GM12878 (cell line): Measurements from ENCODE around the gene CLIC5. TPM values are rescaled to one million over a fixed set of nuclear protein-coding genes. Genes with fewer than 3 reads are reported as not detected.

ENCODE experiments used
- ATAC-seq: fragments of 200-7000 bp; cut with Tn5 transposase; 3 replicates; pipeline ENCODE4 v1.9.1; 2020; ENCODE audit warnings: mild to moderate bottlenecking, moderate library complexity
- BruUV-seq: library from RNA; stranded (reverse); fragments of 400-500 nt; replicated peaks from 2 replicates; lab custom pipeline; 2021; lab: Mats Ljungman, UMichigan
- CTCF ChIA-PET: fragments of 300-600 bp; sonication (Branson Sonifier 250); formaldehyde crosslinking; extraction: SDS; loops from one replicate; lab custom pipeline; 2021; ENCODE audit warnings: inconsistent platforms; lab: Yijun Ruan, JAX
- POLR2A ChIA-PET: fragments of 350-600 bp; formaldehyde crosslinking; extraction: SDS; loops from one replicate; lab custom pipeline; 2021; ENCODE audit warnings: inconsistent platforms; lab: Charles Lee
- RAD21 ChIA-PET: fragments of 300-600 bp; sonication (Branson Sonifier 250); formaldehyde crosslinking; loops from one replicate; lab custom pipeline; 2023; ENCODE audit warnings: antibody characterized with exemption; ENCODE audit not compliant: unreplicated experiment; lab: Charles Lee
- SMC1A ChIA-PET: fragments of 300-600 bp; sonication (Branson Sonifier 250); formaldehyde crosslinking; loops from one replicate; lab custom pipeline; 2023; ENCODE audit not compliant: unreplicated experiment, uncharacterized antibody; lab: Charles Lee
- DNase-seq: peaks from one replicate; pipeline ENCODE4 v3.0.0-alpha.2; 2011; ENCODE audit warnings: low read depth, low spot score
- FAIRE-seq: peaks from 3 replicates; lab custom pipeline; 2011; peaks lifted over from hg19 to GRCh38; lab: Jason Lieb, UNC
- H2AFZ ChIP-seq: 2 replicates; pipeline ENCODE4 v1.6.0; 2011; ENCODE audit warnings: low read depth, low read length, control low read depth; ENCODE audit not compliant: control insufficient read depth
- H3K27ac ChIP-seq: 2 replicates; pipeline ENCODE4 v1.5.1; 2011; ENCODE audit warnings: control low read depth; ENCODE audit not compliant: control insufficient read depth, insufficient read depth
- H3K27me3 ChIP-seq, 2 experiments: replicated peaks in 1 of 2; 2 replicates each; pipeline versions ENCODE4 v1.6.0 to v1.6.1; 2011; ENCODE audit warnings: low read length in 1 of 2; ENCODE audit not compliant: control insufficient read depth in 2 of 2, insufficient read depth in 2 of 2
- H3K36me3 ChIP-seq, 2 experiments: 2 replicates each; pipeline ENCODE4 v1.5.1; 2011; ENCODE audit warnings: low read length in 1 of 2; ENCODE audit not compliant: control insufficient read depth in 2 of 2, insufficient read depth in 2 of 2
- H3K4me1 ChIP-seq: 2 replicates; pipeline ENCODE4 v1.6.1; 2011; ENCODE audit warnings: mild to moderate bottlenecking, low read length, moderate library complexity, mixed read lengths; ENCODE audit not compliant: control insufficient read depth, insufficient read depth
- H3K4me2 ChIP-seq: 2 replicates; pipeline ENCODE4 v1.6.0; 2011; ENCODE audit warnings: control low read depth; ENCODE audit not compliant: control insufficient read depth, insufficient read depth
- H3K4me3 ChIP-seq: fragments of 200-600 bp; sonication (generic); 2 replicates; pipeline ENCODE4 v1.5.1; 2016
- H3K79me2 ChIP-seq: 2 replicates; pipeline ENCODE4 v1.6.0; 2011; ENCODE audit warnings: low read length; ENCODE audit not compliant: control insufficient read depth, insufficient read depth
- H3K9ac ChIP-seq: 2 replicates; pipeline ENCODE4 v1.8.0; 2011; ENCODE audit warnings: low read length, control low read depth, mixed read lengths; ENCODE audit not compliant: control insufficient read depth, insufficient read depth
- H3K9me3 ChIP-seq: replicated peaks from 3 replicates; pipeline ENCODE4 v1.5.1; 2011; ENCODE audit warnings: mild to moderate bottlenecking, low read length; ENCODE audit not compliant: control insufficient read depth, insufficient read depth
- H4K20me1 ChIP-seq: 2 replicates; pipeline ENCODE4 v1.6.0; 2011; ENCODE audit not compliant: control insufficient read depth, insufficient read depth
- CBFB ChIP-seq: IDR thresholded peaks from 2 replicates; pipeline ENCODE4 v1.6.1; 2016; ENCODE audit warnings: antibody characterized with exemption, low read depth
- ESRRA ChIP-seq: IDR thresholded peaks from 2 replicates; pipeline ENCODE4 v1.6.1; 2012; ENCODE audit warnings: mild to moderate bottlenecking, low read length, improper control_type of control experiment
- ETV6 ChIP-seq, 2 experiments: fragments of 450-650 bp in 1 of 2; IDR thresholded peaks in 1 of 2; conservative IDR thresholded peaks in 1 of 2; 2 replicates each; pipeline ENCODE4 v1.6.1; 2014; ENCODE audit warnings: antibody characterized with exemption in 1 of 2, borderline replicate concordance in 1 of 2, low read depth in 1 of 2, mild to moderate bottlenecking in 1 of 2, moderate library complexity in 1 of 2
- MTA3 ChIP-seq: IDR thresholded peaks from 2 replicates; pipeline ENCODE4 v1.6.1; 2012; ENCODE audit warnings: low read length, inconsistent platforms, borderline replicate concordance
- NFYB ChIP-seq: IDR thresholded peaks from 2 replicates; pipeline ENCODE4 v1.6.1; 2011; ENCODE audit warnings: low read depth, mild to moderate bottlenecking, low read length, improper control_type of control experiment, moderate library complexity; ENCODE audit not compliant: insufficient read depth
- SIX5 ChIP-seq: IDR thresholded peaks from 2 replicates; pipeline ENCODE4 v1.6.1; 2011; ENCODE audit warnings: mild to moderate bottlenecking, low read depth, low read length, moderate library complexity; ENCODE audit not compliant: severe bottlenecking
- TCF3 ChIP-seq: IDR thresholded peaks from 2 replicates; pipeline ENCODE4 v1.6.1; 2012; ENCODE audit warnings: low read depth, mild to moderate bottlenecking, low read length, borderline replicate concordance; ENCODE audit not compliant: insufficient read depth
- WGBS: methylation state at CpG from one replicate; pipeline ENCODE4 v1.1.6; 2016; ENCODE audit warnings: low lambda C conversion rate; ENCODE audit not compliant: insufficient replicate concordance, insufficient coverage; ENCODE audit errors: missing lambda C conversion rate; 5-methylcytosine and 5-hydroxymethylcytosine counted together
- in situ Hi-C: fragments of 300-500 bp; cut with MboI; formaldehyde crosslinking; loops from 9 replicates; pipeline ENCODE4 v1.14.3; 2018; ENCODE audit warnings: mixed read lengths
- intact Hi-C: fragments of 100-400 bp; cut with micrococcal nuclease; formaldehyde crosslinking; loops from one replicate; pipeline ENCODE4 v1.14.2; 2022; ENCODE audit not compliant: unreplicated experiment
- polyA plus RNA-seq, 11 experiments: library from polyadenylated mRNA; depleted of rRNA in 4 of 11; unstranded in 6 of 11; stranded (reverse) in 5 of 11; fragments of >200 nt; fragmentation: Nextera tagmentation in 4 of 11; fragmentation: Illumina TruSeq in 1 of 11; extraction: Ambion mirVana in 4 of 11; extraction: Trizol in 1 of 11; gene quantifications; 1 replicate in 1 of 11; 2 replicates in 10 of 11; pipeline versions ENCODE4 v1.2.1 to v1.2.3, GENCODE V29; 2011 to 2016; ENCODE audit warnings: inconsistent platforms in 2 of 11, missing spikeins in 2 of 11, low read depth in 1 of 11
- total RNA-seq, 4 experiments: library from RNA; depleted of rRNA in 3 of 4; stranded (reverse); fragments of >200 nt in 3 of 4; fragmentation: Illumina TruSeq in 1 of 4; extraction: Trizol in 1 of 4; gene quantifications; 2 replicates each; pipeline versions ENCODE4 v1.2.1 to v1.2.3, GENCODE V29; 2013 to 2021
- TF ChIP-seq, protein P1 (sequence below): fragments of 450-650 bp; IDR thresholded peaks from 2 replicates; pipeline ENCODE4 v1.6.1; 2017; ENCODE audit warnings: borderline replicate concordance
- TF ChIP-seq, protein P2 (sequence below): IDR thresholded peaks from 2 replicates; pipeline ENCODE4 v1.6.1; 2011; ENCODE audit warnings: low read depth, mild to moderate bottlenecking, low read length, moderate library complexity, borderline replicate concordance; ENCODE audit errors: extremely low read depth

CLIC5 gene
- total and polyA plus RNA-seq, 10 of the 15 experiments (the other 5 are each of a cell fraction or from before 2014, with no cell fraction given) = 0.01 to 0.08 (median 0.02) TPM; not detected in 7

DNA sequence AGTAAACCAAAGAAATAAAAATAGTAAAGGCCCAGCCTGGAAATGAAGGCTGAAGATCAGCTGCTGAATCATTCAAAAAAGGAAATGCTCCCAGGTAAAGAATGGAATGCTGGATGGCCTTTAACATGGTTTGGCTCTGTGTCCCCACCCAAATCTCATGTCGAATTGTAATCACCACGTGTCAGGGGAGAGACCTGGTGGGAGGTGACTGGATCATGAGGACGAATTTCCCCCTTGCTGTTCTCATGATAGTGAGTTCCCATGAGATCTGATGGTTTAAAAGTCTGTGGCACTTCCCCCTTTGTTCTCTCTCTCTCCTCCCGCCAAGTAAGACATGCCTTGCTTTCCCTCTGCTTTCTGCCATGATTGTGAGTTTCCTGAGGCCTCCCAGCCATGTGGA, 9.9 kb upstream of the CLIC5 start (continued):
- TF ChIP-seq MTA3 = no peak
- no peak for TF ChIP-seq SIX5

DNA sequence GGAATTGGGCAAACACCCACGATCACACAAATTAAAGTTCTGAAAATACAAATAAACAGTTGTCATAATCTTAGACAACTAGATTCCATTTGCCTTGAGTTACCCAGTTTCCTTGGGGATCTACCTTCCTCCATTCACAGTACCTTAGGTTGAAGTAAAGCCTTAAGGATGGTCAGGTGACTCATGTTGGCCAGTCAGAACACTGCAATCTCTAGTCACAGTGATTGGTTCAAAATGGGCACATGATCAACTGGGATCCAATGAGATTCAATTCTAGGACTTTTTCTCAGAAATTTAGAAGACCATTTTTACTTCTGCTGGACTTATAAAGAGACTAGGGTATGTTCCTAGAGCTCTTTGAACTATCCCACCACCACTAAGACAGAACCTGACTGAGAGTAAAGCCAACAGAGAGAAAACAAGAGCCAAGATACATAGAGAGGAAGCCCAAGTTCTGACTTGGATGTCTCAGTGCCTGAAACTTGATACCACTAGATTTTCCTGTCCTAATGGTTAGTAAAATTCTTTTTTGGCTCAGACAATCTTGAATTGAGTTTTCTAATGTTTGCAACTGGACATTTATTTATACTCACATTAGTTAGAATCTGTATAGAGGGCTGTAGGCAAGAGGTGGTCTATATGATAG, 8.6 kb upstream of the CLIC5 start:
- Histone ChIP-seq H3K4me3 (no peak overlapping the region), H3K79me2 (no peaks in the 10 kb centered on the region), H3K4me2 (no peak overlapping the region), H3K4me1 (no peaks in the 10 kb centered on the region), H3K36me3 (no peaks in the 10 kb centered on the region), H3K9me3 (no peaks in the 10 kb centered on the region), H2AFZ (no peak overlapping the region), H4K20me1 (no peaks in the 10 kb centered on the region), H3K9ac (no peak overlapping the region), H3K27me3 (no peaks in the 10 kb centered on the region; a peak in 2 of 4 replicates), H3K27ac (no peak overlapping the region)
- in situ Hi-C loops (no loop called here), intact Hi-C loops (no loop called here)
- SMC1A ChIA-PET = interaction anchor here (1.6 kb wide), 1 partner anchor 10 kb away, joined by 4 read pairs; no protein-coding TSS in a partner anchor
- WGBS = 31% methylated on average over 1 of the region's 1 CpG
- FAIRE-seq (no peak), DNase-seq (no peak), ATAC-seq (no peak)
- RAD21 ChIA-PET = no interaction called here
- no TSS peak for BruUV-seq
- CTCF ChIA-PET = no interaction called here
- TF ChIP-seq, protein P1, sequence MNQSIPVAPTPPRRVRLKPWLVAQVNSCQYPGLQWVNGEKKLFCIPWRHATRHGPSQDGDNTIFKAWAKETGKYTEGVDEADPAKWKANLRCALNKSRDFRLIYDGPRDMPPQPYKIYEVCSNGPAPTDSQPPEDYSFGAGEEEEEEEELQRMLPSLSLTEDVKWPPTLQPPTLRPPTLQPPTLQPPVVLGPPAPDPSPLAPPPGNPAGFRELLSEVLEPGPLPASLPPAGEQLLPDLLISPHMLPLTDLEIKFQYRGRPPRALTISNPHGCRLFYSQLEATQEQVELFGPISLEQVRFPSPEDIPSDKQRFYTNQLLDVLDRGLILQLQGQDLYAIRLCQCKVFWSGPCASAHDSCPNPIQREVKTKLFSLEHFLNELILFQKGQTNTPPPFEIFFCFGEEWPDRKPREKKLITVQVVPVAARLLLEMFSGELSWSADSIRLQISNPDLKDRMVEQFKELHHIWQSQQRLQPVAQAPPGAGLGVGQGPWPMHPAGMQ = no peak
- TF ChIP-seq ETV6 (conservative IDR thresholded peaks at IDR 0.05 in 1 of 2, IDR thresholded peaks at IDR 0.05 in 1 of 2; ENCODE audit: borderline replicate concordance in 1 of 2, low read depth in 1 of 2) = no peak
- TF ChIP-seq CBFB = no peak
- no peak for TF ChIP-seq TCF3
- peak; percentile 70; the same call in 1 of the 2 replicates for TF ChIP-seq NFYB
- TF ChIP-seq, protein P2, sequence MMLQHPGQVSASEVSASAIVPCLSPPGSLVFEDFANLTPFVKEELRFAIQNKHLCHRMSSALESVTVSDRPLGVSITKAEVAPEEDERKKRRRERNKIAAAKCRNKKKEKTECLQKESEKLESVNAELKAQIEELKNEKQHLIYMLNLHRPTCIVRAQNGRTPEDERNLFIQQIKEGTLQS = no peak
- TF ChIP-seq ESRRA = no peak
- POLR2A ChIA-PET = no interaction called here
